GM18867 (cell line): Measurements from ENCODE around the gene KIF7.
"Not testable (repeated sequence)": the region's sequence is repeated elsewhere in the genome, so short reads cannot be mapped to it uniquely, and the experiment has no call there.

Experiments
- ATAC-seq: cut with Tn5 transposase; IDR thresholded peaks from one replicate; pipeline ENCODE4 v1.9.1; 2021; ENCODE audit warnings: mild to moderate bottlenecking, moderate library complexity; ENCODE audit not compliant: unreplicated experiment

The KIF7 gene, protein sequence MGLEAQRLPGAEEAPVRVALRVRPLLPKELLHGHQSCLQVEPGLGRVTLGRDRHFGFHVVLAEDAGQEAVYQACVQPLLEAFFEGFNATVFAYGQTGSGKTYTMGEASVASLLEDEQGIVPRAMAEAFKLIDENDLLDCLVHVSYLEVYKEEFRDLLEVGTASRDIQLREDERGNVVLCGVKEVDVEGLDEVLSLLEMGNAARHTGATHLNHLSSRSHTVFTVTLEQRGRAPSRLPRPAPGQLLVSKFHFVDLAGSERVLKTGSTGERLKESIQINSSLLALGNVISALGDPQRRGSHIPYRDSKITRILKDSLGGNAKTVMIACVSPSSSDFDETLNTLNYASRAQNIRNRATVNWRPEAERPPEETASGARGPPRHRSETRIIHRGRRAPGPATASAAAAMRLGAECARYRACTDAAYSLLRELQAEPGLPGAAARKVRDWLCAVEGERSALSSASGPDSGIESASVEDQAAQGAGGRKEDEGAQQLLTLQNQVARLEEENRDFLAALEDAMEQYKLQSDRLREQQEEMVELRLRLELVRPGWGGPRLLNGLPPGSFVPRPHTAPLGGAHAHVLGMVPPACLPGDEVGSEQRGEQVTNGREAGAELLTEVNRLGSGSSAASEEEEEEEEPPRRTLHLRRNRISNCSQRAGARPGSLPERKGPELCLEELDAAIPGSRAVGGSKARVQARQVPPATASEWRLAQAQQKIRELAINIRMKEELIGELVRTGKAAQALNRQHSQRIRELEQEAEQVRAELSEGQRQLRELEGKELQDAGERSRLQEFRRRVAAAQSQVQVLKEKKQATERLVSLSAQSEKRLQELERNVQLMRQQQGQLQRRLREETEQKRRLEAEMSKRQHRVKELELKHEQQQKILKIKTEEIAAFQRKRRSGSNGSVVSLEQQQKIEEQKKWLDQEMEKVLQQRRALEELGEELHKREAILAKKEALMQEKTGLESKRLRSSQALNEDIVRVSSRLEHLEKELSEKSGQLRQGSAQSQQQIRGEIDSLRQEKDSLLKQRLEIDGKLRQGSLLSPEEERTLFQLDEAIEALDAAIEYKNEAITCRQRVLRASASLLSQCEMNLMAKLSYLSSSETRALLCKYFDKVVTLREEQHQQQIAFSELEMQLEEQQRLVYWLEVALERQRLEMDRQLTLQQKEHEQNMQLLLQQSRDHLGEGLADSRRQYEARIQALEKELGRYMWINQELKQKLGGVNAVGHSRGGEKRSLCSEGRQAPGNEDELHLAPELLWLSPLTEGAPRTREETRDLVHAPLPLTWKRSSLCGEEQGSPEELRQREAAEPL (N-terminal part only)

DNA sequence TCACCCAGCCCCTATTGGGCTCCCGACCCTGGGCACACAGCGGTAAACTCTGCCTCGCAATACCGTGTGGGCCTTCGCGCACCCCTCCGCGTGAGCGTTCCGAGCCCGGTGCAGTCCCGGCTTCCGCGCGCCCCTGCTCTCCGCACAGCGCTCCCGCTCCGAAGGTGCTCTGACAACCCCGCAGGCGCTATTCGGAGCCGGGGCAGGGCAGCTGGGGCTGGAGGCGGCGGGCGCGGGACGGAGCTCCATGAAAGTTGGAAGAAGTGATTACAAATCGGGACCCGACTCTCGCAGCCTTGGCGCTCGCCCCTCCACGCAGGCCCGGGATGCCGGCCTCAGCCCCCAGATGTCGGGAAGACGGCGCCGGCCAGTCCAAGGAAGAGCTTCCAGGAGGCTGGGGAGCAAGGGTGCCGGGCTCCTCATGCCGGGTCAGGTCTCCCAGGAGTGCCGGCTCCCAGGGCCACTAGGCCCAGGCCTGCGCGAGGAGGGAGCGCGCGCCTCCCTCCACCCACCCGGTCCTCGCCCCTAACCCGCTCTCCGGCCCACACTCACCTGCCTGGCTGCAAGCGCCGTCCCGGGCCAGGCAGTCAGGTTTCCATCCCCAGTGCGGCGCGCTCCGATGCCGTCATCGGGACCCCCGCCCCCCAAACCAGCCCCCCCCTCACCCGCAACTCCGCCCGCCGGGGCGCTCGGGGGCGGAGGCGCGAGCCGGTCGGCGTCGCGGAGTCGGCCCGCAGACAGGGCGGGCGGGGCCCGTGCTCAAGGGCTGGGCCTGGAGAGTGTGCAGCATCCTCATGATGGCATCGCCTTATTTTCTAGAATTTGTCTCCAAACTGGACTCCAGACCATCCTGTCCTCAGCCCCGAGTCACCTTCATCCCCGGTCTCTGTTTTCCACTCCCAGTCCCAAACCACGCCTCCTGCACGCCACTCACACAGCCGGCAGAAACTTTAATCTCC lies at the start of gene KIF7:
TSS of gene KIF7 (minus strand) at position 621 of the 959 bp plus-strand sequence. CDS start 2,537 bp downstream, outside the sequence.
- ATAC-seq = no peak

DNA sequence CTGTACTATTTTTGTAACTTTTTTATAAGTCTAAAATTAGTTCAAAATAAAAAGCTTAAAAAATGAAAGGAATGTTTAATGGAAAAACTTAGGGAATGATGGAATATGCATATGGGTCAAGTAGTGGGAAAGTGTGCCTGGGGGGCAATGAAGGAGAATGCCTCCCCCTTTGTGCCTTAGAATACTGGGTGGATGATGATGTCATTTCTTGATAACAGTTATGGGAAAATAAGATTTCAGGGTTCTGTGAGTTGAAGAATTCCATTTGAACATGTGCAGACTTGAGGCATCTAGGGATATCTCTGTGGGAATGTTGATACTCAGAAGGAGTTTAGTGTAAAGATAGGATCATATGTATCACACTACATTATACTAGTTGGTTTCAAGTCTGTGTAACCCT lies 49.1 kb upstream of the KIF7 start:
- ATAC-seq = no peak

DNA sequence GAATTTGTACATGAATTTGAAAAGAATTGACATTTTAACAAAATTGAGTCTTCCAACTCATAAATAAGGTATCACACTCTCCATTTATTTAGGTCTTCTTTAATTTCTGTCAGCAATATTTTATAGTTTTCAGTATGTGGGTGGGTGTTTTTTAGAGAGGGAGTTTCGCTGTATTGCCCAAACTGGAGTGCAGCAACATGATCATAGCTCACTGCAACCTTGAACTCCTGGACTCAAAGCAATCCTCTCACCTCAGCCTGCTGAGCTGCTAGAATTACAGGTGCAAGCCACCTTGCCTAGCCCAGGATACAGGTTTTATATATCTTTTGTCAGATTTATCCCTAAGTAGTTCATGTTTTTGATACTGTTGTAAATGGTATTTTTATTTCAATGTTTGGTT lies 39.9 kb upstream of the KIF7 start:
- no peak for ATAC-seq

DNA sequence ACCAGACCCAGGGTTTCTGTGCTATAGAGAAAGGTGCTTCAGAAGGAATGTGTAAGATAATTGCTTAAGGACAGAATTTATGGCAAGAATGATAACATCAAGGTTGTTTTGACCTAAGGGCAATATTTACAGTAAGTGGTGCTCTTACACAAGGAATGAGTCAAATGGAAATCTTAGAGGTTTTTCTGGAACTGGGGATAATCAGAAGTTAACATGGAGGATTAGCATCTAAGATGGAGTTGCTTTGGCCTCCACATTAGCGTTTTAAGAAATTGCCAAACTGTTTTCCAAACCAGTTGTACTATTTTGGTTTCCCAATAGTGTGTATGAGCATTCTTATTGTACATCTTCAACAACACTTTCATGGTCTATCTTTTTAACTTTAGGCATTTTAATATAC lies 38.4 kb upstream of the KIF7 start:
- no peak for ATAC-seq

DNA sequence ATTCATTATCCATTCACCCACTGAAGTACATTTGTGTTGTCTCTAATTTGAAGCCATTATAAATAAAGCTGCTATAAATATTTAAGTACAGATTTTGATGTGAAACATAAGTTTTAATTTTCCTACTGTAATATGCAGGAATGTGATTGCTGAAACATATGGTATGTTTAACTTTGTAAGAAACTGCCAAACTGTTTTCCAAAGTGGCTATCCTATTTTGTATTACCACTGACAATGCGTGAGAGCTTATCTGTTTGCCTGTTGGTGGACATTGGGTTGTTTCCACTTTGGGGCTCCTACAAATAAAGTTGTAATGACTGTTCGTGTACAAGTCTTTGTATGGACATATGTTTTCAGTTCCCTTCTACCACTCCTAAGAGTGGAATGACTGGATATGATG lies 37.8 kb upstream of the KIF7 start:
- ATAC-seq = no peak

DNA sequence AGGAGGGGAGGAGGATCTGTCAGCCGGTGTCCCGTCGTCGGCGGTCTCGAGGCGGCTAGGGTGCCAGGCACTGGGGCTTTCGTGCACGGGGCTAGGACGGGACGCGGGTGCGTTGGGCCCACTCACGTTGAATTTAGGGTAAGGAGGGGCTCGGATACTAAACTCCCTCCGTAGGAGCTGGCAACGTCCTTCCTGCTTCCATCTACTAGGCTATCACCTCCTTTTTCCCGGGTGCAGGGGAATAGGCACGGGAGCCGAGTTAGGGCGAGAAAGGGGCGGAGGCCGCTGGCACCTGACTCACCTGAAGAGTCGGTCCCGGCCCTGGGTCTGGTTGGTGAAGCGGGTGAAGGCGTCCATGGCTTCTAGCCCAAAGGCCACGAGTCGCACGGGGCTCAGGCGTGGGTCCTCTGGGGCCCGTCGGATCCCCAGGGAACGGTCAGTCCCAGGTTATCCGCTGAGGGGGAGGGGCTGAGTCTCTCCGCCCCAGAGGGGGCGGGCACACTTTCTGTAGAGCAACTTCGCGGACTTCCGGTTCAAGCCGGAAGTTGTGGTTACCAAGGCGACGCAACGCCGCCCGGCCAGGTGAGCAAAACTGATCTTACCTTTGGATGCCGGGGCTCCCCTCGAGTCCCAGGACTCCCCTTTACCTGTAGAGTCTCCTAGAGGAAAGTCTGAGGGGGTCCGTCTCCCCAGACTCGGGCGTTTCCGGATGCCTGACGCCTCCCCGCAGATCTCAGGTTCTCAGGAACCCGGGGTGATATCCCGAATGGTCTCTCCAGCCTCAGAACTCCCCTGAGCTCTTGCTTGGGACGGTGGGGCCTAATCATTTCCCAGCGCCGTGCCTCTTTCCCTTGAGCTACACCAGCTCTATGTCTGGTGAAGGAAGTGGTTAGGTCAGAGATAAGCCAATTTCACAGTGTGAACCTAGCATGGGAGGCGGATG lies 35.3 kb upstream of the KIF7 start, which contains the start of the genes PEX11A and WDR93:
TSS of gene PEX11A (minus strand) at position 479 of the 943 bp plus-strand sequence. CDS start at position 357, 122 bp downstream.
TSS of gene WDR93 (plus strand) at position 536 of the 943 bp plus-strand sequence. CDS start 10,936 bp downstream, outside the sequence.
- ATAC-seq = peak; percentile 94

DNA sequence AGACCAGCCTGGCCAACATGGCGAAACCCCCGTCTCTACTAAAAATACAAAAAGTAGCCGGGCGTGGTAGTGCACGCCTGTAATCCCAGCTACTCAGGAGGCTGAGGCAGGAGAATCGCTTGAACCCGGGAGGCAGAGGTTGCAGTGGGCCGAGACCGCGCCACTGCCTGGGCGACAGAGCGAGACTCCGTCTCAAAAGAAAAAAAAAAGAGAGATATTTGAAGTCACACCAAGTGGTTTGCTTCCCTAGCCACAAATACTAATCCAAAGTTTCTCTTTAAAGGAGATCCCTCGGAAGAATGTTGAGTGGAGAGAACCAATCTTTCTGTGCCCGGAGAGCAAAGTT lies 34.6 kb upstream of the KIF7 start:
- not testable (repeated sequence) for ATAC-seq

DNA sequence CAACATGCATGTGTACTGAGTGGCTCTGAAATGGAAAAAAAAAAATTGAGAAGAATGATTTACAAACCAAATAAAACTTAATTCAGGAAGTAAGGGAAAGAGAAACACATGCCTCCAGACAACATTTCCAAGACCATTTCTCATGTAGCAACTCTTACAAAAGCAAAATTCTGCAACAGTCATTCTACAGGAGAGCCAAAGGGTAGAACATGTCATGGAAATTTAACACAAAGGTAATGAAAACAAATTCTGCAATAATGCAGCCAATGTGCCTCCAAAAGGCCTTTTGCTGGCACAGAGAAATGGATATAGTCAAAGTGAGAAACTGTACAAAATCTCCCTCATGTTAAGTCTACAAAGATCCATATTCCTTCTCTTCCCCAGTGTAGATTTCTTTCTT lies 31.3 kb upstream of the KIF7 start:
- no peak for ATAC-seq

DNA sequence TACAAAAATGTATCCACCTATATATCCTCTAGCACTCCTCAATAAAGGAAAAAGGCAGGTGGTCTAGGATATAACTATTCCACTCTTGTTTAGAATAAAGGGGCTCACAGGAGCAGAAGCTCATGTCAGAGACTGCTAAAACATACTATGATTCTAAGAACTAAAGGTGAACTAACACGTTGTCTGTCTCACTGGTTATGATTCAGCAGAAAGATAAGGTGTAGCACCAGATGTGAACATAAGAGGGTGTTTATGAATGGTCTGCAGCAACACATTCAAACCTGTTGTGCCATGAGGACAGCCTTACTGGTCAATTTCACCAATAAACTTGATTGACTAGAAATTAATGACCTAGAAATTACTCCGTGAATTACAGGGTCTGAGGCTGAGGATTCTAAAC lies 30.7 kb upstream of the KIF7 start:
- no peak for ATAC-seq

DNA sequence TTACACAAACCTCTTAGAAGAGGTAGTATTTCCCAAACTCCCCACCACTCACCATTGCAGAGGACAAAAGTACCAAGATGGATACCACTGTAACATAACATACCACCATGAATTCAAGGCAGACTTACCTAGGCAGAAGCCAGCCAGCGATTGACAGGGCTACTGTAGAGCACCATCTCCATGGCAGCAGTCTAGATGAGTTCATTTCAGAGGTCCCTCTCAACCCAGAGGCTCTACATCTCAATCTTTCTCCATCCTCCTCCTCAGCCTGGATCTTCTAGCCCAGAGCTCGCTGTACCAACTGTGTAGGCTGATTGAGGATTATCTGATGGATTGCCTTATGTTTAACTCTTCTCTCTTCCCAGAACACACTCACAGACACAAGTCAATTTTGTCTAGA lies 25.9 kb upstream of the KIF7 start:
- no peak for ATAC-seq

DNA sequence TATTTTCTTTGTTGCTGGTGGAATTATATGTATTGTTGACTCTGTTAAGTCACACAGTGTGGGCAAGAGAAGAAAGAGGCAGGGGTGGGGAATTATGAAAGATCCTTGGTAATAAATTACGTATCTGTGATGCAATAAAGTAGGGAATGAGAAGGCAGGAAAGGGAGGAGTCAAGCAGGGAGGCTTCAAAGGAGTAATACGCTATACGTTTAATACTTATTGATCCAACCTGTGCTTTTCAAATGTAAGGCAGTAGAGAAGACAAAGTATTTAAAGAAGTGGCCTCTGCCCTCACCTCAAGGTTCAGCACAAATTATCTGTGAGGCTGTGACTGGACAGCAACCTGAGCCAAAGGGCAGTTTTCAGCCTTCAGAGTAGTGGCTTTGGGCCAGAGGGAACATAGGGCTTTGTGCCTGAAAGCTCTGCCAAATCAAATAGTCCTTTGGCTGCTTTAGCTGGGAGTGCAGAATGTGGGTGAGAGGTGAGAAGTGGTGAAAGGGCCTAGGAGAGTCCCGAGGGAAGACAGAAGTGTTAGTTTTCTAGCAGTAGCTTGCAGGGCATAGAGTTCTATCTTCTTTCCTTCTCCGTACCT lies 25.1 kb upstream of the KIF7 start:
- no peak for ATAC-seq

DNA sequence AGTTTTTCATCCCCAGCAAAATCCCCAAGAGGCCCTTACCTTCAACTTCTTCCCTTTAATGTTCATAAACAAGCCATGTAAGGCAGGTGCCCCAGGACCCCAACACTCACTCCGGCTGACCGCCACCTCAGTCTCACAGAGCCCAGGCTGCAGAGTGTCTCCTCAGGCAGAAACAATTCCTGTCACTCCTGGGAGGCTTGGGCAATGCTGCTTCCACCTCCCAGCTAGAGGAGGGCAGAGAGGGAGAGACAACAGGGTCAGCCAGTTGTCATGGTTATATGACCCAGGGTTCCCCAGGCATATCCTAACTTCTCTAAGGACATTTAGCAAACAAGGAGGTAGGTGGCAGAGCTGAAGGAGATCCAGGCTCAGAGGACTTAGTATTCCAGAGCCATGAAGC lies 23.9 kb upstream of the KIF7 start, which contains the start of gene PLIN1:
TSS of gene PLIN1 (minus strand) at position 156 of the 400 bp plus-strand sequence. CDS start 1,878 bp downstream, outside the sequence.
- ATAC-seq = no peak

DNA sequence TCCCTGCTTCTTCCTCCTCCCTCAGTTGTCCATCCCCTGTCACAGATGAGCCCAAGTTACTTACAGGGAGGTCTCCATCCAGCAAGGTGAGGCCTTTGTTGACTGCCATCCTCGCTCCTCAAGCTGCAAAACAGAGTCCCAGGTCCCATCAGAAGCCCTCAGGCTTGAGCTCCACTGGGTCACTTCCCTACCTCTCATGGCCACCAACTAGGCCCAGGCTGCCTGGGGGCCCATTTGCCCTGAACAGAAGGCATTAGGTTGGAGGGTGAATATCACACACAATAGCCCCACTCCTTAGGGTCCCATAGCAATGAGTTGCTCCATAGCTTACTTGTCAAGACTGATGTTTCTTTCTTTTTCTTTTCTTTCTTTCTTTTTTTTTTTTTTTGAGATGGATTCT lies 22.1 kb upstream of the KIF7 start:
- ATAC-seq = no peak

DNA sequence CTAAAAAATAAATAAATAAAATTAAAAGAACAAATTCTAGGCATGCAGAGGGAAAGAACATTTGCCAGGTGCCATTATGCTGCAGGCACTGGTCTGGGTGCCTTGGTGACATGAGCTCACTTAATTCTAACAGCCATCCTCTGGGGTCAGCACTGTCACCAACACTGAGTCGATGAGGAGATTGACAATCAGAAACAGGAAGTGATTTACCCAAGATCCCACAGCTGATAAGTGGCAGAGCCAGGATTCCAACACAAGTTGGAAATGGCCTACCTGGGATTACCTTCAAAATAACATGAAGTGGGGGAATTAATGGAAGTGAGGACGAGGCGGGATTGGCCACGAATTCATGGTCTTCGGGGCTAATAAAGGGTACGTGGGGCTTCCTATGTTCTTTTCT lies 20.3 kb upstream of the KIF7 start:
- ATAC-seq = no peak

DNA sequence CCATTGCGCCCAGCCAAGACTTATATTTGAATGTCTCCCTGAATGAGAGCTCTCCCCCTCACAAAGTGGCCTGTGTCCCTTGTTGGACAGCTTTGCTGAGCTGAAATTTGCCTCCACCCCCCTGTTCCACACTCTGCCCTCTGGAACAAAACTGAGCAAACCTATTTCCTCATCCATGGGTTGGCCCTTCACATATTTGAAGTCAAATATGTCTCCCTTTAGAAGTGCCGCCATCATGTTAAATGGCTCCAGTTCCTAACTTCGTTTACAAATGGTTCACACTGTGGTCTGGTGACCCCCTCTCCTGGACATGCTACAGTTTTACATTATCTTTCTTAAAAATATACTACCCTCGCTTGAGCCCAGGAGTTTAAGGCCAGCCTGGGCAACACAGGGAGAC lies 19.3 kb upstream of the KIF7 start:
- ATAC-seq = no peak

DNA sequence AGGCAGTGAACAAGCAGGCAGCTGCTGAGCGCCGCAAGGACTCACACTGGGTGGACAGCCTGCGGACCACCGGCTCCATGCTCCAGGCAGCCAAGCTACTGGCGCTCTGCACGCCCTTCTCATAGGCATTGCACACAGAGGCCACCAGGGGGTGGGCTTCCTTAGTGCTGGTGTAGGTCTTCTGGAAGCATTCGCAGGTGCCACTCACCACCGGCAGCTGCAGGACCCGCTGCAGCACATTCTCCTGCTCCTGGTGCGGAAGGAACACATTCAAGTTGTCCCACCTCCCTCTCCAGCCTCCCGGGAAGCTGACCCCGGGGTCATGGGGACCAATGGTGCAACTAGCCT lies 17.9 kb upstream of the KIF7 start:
- no peak for ATAC-seq

DNA sequence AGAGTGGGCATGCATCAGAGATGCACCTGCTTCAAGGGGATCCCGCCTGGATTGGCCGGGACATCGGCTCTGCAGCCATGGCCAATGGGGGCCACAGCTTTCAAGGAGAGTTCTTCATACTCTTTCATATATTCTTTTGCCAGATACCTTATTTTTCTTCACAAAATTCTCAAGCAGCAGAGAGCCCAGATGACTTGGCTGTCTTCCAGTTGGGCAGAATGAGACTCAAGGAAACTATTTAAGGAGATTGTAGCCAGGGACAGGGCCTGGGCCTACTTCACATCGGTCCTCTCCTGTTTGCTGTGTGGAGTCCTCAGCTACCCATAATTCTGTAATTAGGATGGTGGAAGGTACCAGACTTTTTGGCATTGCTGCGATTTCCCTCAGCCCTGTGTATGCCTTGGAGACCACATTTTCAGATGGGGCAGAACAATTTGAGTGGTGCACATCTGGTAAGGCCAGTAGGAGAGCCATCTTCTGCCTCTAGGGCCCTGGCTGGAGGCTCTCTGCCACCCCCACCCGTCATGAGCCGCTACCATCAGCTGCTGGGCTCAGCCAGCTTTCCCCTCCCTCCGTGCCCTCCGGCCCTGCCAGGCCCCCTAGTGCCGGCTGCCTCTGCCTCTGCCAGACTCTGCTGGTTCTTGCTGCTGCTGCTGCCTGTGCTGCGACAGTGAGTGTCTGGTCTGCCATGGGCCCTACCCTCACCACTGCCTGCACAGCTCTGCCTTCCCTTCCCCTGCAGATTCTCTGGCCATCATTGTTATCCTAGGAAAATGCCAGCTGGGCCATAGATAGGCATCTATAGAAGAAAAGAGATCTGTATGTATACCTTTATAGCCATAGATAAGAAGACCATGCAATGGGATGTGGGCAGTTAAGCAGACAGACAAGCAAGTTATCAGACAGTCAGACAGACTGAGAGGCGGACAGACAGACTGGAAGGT lies 17.2 kb upstream of the KIF7 start:
- no peak for ATAC-seq
